Cardiac muscle cell (in vitro differentiated cells and primary cell): ENCODE measurements around the gene CH25H. TPM values are rescaled to one million over a fixed set of nuclear protein-coding genes. Genes with fewer than 3 reads are reported as not detected.
A peak's percentile ranks its signal among the peaks of the same experiment; 100 is the strongest.
"Not testable (repeated sequence)": the region's sequence is repeated elsewhere in the genome, so short reads cannot be mapped to it uniquely, and the experiment has no call there.

Experiments
- DNase-seq, 2 donors: peaks; one replicate each; pipeline versions ENCODE4 v3.0.0 to v3.0.0-alpha.2; 2010 to 2017; ENCODE audit warnings: low read depth in 1 of 2, low spot score in 1 of 2
- H3K27ac ChIP-seq: fragments of 200-600 bp; sonication (generic); 2 replicates; pipeline ENCODE4 v1.5.1; 2016
- H3K27me3 ChIP-seq: fragments of 200-600 bp; sonication (generic); 2 replicates; pipeline ENCODE4 v1.6.0; 2016; ENCODE audit warnings: control low read depth
- H3K36me3 ChIP-seq: fragments of 200-600 bp; sonication (generic); 2 replicates; pipeline ENCODE4 v1.5.1; 2016; ENCODE audit warnings: control low read depth
- H3K4me1 ChIP-seq: fragments of 200-600 bp; sonication (generic); 2 replicates; pipeline ENCODE4 v1.8.1; 2017; ENCODE audit warnings: low read depth, mild to moderate bottlenecking, mixed run types
- H3K4me3 ChIP-seq: fragments of 200-600 bp; sonication (generic); 2 replicates; pipeline ENCODE4 v1.5.1; 2016; ENCODE audit warnings: mild to moderate bottlenecking
- H3K9me3 ChIP-seq: fragments of 200-600 bp; sonication (generic); 2 replicates; pipeline ENCODE4 v1.5.1; 2017; ENCODE audit warnings: low read depth, mild to moderate bottlenecking, control low read depth
- CTCF ChIP-seq: IDR thresholded peaks from 2 replicates; pipeline ENCODE4 v1.5.1; 2012; ENCODE audit warnings: low read depth, mild to moderate bottlenecking, low read length
- polyA plus RNA-seq: library from polyadenylated mRNA; unstranded; fragments of >200 nt; fragmentation: Nextera tagmentation; extraction: Ambion mirVana; gene quantifications from 2 replicates; pipeline ENCODE4 v1.2.1, GENCODE V29; 2016
- total RNA-seq: library from RNA; depleted of rRNA; stranded (reverse); fragments of >200 nt; gene quantifications from 2 replicates; pipeline ENCODE4 v1.2.3, GENCODE V29; 2016

Gene CH25H, protein sequence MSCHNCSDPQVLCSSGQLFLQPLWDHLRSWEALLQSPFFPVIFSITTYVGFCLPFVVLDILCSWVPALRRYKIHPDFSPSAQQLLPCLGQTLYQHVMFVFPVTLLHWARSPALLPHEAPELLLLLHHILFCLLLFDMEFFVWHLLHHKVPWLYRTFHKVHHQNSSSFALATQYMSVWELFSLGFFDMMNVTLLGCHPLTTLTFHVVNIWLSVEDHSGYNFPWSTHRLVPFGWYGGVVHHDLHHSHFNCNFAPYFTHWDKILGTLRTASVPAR
- total RNA-seq = not detected in 2 replicates
- not detected in 2 replicates for polyA plus RNA-seq

DNA sequence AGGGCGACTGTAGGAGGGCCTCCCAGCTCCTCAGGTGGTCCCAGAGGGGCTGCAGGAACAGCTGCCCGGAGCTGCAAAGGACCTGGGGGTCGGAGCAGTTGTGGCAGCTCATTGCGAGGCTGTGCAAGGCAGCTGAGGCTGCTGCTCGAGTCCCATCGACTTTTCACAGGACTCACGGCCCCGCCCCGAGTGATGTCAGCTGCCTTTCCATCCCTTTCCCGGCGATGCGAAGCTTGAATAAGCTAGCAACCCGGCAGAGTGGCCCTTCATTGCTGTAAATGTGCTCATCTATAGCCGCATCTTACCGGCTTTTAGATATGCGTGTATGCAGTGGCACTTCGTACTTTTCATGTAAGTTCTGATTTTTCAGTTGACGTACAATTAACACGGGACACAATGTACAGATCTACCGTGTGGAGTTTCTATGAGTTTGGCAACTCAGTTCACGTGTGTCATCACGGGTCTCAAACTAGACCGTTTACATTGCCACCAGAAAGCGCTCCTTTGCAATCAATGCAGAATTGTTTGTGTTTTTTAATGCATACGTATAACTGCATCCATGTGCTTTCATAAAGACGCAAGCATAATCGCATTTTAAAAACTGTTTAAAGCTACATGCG is at the start of gene CH25H:
Gene CH25H (minus strand): TSS at position 137 of the 620 bp plus-strand sequence. CDS start 25 bp downstream, at position 112.
- peak within 1 kb of the TSS; percentile 15 for H3K4me3 ChIP-seq
- H3K27me3 ChIP-seq = peaks cover 100% of the 10 kb centered on the region
- no peak within 1 kb of the TSS for H3K27ac ChIP-seq
- H3K36me3 ChIP-seq = no peaks in the 10 kb centered on the region
- peak; percentile 67 to 81 for DNase-seq
- H3K4me1 ChIP-seq = peaks cover 11% of the 10 kb centered on the region
- H3K9me3 ChIP-seq = no peaks in the 10 kb centered on the region
- TF ChIP-seq CTCF = no peak

GRCh38 chr10:89256340-89256739 is 49.2 kb upstream of the CH25H start:
- Histone ChIP-seq H3K4me1 (peaks cover 6% of the 10 kb centered on the region), H3K36me3 (no peaks in the 10 kb centered on the region), H3K27me3 (no peaks in the 10 kb centered on the region), H3K9me3 (no peaks in the 10 kb centered on the region), H3K27ac (no peak overlapping the region), H3K4me3 (no peak overlapping the region)
- TF ChIP-seq CTCF = no peak
- no peak for DNase-seq

DNA sequence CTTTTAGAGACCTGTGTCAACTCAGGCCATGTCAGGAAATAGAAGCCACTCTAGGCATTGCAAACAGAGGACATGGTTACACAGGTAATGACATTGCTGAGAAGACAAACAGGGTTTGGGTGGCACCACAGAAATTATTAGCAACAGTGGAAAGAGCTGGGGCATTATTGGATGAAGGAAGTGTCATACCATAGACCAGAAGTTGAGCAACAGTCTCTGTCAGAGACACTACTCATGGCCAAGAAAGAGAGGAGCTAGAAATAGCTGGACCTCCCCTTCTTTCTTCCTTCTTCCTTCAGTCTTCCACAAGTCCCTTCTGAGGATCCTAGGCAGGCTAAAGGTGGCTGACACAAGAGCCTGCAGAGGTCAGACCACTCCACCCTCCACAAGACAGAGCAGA is 48.7 kb upstream of the CH25H start:
- Histone ChIP-seq H3K36me3 (no peaks in the 10 kb centered on the region), H3K9me3 (no peaks in the 10 kb centered on the region), H3K4me3 (no peak overlapping the region), H3K27ac (no peak overlapping the region), H3K27me3 (no peaks in the 10 kb centered on the region), H3K4me1 (peaks cover 3% of the 10 kb centered on the region)
- DNase-seq = no peak
- no peak for TF ChIP-seq CTCF

DNA sequence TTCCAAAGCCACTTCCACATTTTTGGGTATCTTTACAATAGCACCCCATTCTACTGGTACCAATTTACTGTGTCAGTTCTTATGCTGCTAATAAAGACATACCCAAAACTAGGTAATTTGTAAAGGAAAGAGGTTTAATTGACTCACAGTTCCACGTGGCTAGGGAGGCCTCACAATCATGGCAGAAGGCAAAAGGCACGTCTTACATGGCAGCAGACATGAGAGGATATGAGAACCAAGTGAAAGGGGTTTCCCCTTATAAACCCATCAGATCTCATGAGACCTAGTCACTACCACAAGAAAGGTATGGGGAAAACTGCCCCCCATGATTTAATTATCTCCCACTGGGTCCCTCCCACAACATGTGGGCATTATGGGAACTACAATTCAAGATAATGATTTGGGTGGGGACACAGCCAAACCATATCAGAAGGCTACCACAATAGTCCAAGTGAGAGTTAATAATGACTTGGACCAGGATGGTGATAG is 48.0 kb upstream of the CH25H start:
- H3K4me1 ChIP-seq, H3K27me3 ChIP-seq, H3K9me3 ChIP-seq, DNase-seq, H3K4me3 ChIP-seq, H3K36me3 ChIP-seq, H3K27ac ChIP-seq: not testable (repeated sequence)

DNA sequence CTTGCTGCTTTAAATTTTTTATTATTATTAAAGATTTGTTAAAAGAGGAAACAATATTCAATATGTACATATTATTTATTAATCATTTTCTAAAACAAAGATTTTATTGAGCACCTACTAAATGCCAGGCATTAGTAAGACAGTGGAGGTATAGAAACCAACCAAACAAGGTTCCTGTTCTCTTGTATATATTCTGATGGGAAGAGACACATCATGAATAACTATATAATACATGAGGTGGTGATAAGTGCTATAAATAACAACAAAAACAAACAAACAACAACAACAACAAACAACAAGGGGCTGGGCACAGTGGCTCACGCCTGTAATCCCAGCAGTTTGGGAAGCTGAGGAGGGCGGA is 45.1 kb upstream of the CH25H start:
- no peak overlapping the region for H3K4me3 ChIP-seq
- no peaks in the 10 kb centered on the region for H3K9me3 ChIP-seq
- H3K36me3 ChIP-seq = no peaks in the 10 kb centered on the region
- no peaks in the 10 kb centered on the region for H3K4me1 ChIP-seq
- no peak for DNase-seq
- H3K27me3 ChIP-seq = no peaks in the 10 kb centered on the region
- no peak overlapping the region for H3K27ac ChIP-seq
- TF ChIP-seq CTCF = no peak

GRCh38 chr10:89251409-89252224 is 44.5 kb upstream of the CH25H start, which contains the start of gene LIPA:
Gene LIPA, minus strand, starts transcription at chr10:89251775. Its CDS starts 4,127 bp downstream, at chr10:89247648.
- Histone ChIP-seq H3K9me3 (no peaks in the 10 kb centered on the region), H3K4me1 (no peaks in the 10 kb centered on the region), H3K36me3 (no peaks in the 10 kb centered on the region), H3K4me3 (peak within 1 kb of the TSS; percentile 46), H3K27ac (no peak within 1 kb of the TSS), H3K27me3 (no peaks in the 10 kb centered on the region)
- peak; percentile 97 to 99 for DNase-seq
- no peak for TF ChIP-seq CTCF
